ENCODE results near the gene COG8.

GRCh38 chr16:69350536-69351133 is 11.3 kb upstream of the COG8 start:
- TF ChIP-seq CTCF (IDR thresholded peaks at IDR 0.05; ENCODE audit: extremely low read depth in 1 of 2, insufficient read depth in 1 of 2, low read depth in 1 of 2, low read length in 2 of 2) (no peak), POLR2A (IDR thresholded peaks at IDR 0.05; ENCODE audit: low read depth, low read length) (no peak), POLR2AphosphoS5 (IDR thresholded peaks at IDR 0.05; ENCODE audit: insufficient read depth, low read depth, low read length) (no peak), MAX (IDR thresholded peaks at IDR 0.05; ENCODE audit: insufficient read depth, insufficient read length) (no peak), EZH2 (IDR thresholded peaks at IDR 0.05; ENCODE audit: borderline replicate concordance, low read depth, low read length, severe bottlenecking) (no peak), FOS (IDR thresholded peaks at IDR 0.05; ENCODE audit: borderline replicate concordance, insufficient read depth, low read length) (no peak), MYC (IDR thresholded peaks at IDR 0.05; ENCODE audit: low read depth, low read length) (no peak)

Data from endothelial cell of umbilical vein (primary cell).